ES-I3 (cell line): ENCODE data around the gene NFKBIA.
"Not testable (repeated sequence)": the region's sequence is repeated elsewhere in the genome, so short reads cannot be mapped to it uniquely, and the experiment has no call there.

ENCODE experiments used
- H3K36me3 ChIP-seq: 2 replicates; pipeline ENCODE4 v1.6.1; 2013; ENCODE audit warnings: mild to moderate bottlenecking, low read length, control low read depth, moderate library complexity; ENCODE audit not compliant: insufficient read depth
- H3K4me1 ChIP-seq: 2 replicates; pipeline ENCODE4 v1.6.1; 2013; ENCODE audit warnings: mild to moderate bottlenecking, control low read depth, low read length; ENCODE audit not compliant: insufficient read depth
- H3K9ac ChIP-seq: 2 replicates; pipeline ENCODE4 v1.6.1; 2013; ENCODE audit warnings: low read depth, mild to moderate bottlenecking, low read length, moderate library complexity
- H3K9me3 ChIP-seq: 2 replicates; pipeline ENCODE4 v1.6.1; 2013; ENCODE audit warnings: mild to moderate bottlenecking, low read length, moderate library complexity; ENCODE audit not compliant: control insufficient read depth, insufficient read depth

Gene NFKBIA

GRCh38 chr14:35378425-35379233, 25.9 kb downstream of the NFKBIA start:
- H3K36me3 ChIP-seq: no peaks in the 10 kb centered on the region
- H3K9me3 ChIP-seq: no peaks in the 10 kb centered on the region
- no peak overlapping the region for H3K9ac ChIP-seq
- peaks cover 8% of the 10 kb centered on the region; the same call in 1 of the 2 replicates for H3K4me1 ChIP-seq

GRCh38 chr14:35375558-35376025, 29.0 kb downstream of the NFKBIA start:
- Histone ChIP-seq H3K9ac (no peak overlapping the region), H3K36me3 (no peaks in the 10 kb centered on the region), H3K9me3 (no peaks in the 10 kb centered on the region), H3K4me1 (peaks cover 8% of the 10 kb centered on the region; the same call in 1 of the 2 replicates)

- Histone ChIP-seq H3K36me3 (no peaks in the 10 kb centered on the region), H3K4me1 (peaks cover 8% of the 10 kb centered on the region; the same call in 1 of the 2 replicates), H3K9ac (no peak overlapping the region), H3K9me3 (no peaks in the 10 kb centered on the region)
Observed at GRCh38 chr14:35374263-35374712, 30.3 kb downstream of the NFKBIA start.

- not testable (repeated sequence) for H3K36me3 ChIP-seq, H3K9me3 ChIP-seq, H3K9ac ChIP-seq
- peaks cover 15% of the 10 kb centered on the region; the same call in 1 of the 2 replicates for H3K4me1 ChIP-seq
Observed at GRCh38 chr14:35373208-35373607, 31.3 kb downstream of the NFKBIA start.

- H3K4me1 ChIP-seq: peaks cover 30% of the 10 kb centered on the region; the same call in 1 of the 2 replicates
- H3K9ac ChIP-seq: no peak overlapping the region
- no peaks in the 10 kb centered on the region for H3K9me3 ChIP-seq
- no peaks in the 10 kb centered on the region for H3K36me3 ChIP-seq
Observed at GRCh38 chr14:35370969-35371368, 33.6 kb downstream of the NFKBIA start.

GRCh38 chr14:35369701-35370191, 34.8 kb downstream of the NFKBIA start:
- Histone ChIP-seq H3K36me3 (no peaks in the 10 kb centered on the region), H3K9me3 (no peaks in the 10 kb centered on the region), H3K4me1 (peaks cover 34% of the 10 kb centered on the region; the same call in 1 of the 2 replicates), H3K9ac (no peak overlapping the region)

GRCh38 chr14:35368583-35369392, 35.8 kb downstream of the NFKBIA start:
- H3K9me3 ChIP-seq: no peaks in the 10 kb centered on the region
- no peak overlapping the region for H3K9ac ChIP-seq
- H3K36me3 ChIP-seq: no peaks in the 10 kb centered on the region
- H3K4me1 ChIP-seq: peaks cover 26% of the 10 kb centered on the region; the same call in 1 of the 2 replicates

GRCh38 chr14:35368139-35368460, 36.4 kb downstream of the NFKBIA start:
- H3K9ac ChIP-seq: no peak overlapping the region
- H3K4me1 ChIP-seq: peaks cover 27% of the 10 kb centered on the region; the same call in 1 of the 2 replicates
- no peaks in the 10 kb centered on the region for H3K9me3 ChIP-seq
- H3K36me3 ChIP-seq: no peaks in the 10 kb centered on the region

GRCh38 chr14:35367056-35367372, 37.5 kb downstream of the NFKBIA start:
- Histone ChIP-seq H3K9me3 (no peaks in the 10 kb centered on the region), H3K4me1 (peaks cover 30% of the 10 kb centered on the region; the same call in 1 of the 2 replicates), H3K36me3 (no peaks in the 10 kb centered on the region), H3K9ac (no peak overlapping the region)

- H3K9ac ChIP-seq: no peak overlapping the region
Observed at GRCh38 chr14:35366521-35366976, 38.0 kb downstream of the NFKBIA start.

GRCh38 chr14:35366056-35366451, 38.5 kb downstream of the NFKBIA start:
- Histone ChIP-seq H3K9me3 (no peaks in the 10 kb centered on the region), H3K4me1 (peaks cover 30% of the 10 kb centered on the region; the same call in 1 of the 2 replicates), H3K9ac (no peak overlapping the region), H3K36me3 (no peaks in the 10 kb centered on the region)

More at GRCh38 chr14:35366521-35366976, 38.0 kb downstream of the NFKBIA start:
- H3K4me1 ChIP-seq: peaks cover 30% of the 10 kb centered on the region; the same call in 1 of the 2 replicates
- H3K9me3 ChIP-seq: no peaks in the 10 kb centered on the region
- no peaks in the 10 kb centered on the region for H3K36me3 ChIP-seq

GRCh38 chr14:35365130-35366055, 39.2 kb downstream of the NFKBIA start:
- Histone ChIP-seq H3K4me1 (peaks cover 30% of the 10 kb centered on the region; the same call in 1 of the 2 replicates), H3K36me3 (no peaks in the 10 kb centered on the region), H3K9ac (no peak overlapping the region), H3K9me3 (no peaks in the 10 kb centered on the region)

GRCh38 chr14:35362911-35363374, 41.6 kb downstream of the NFKBIA start:
- no peak overlapping the region for H3K9ac ChIP-seq
- H3K36me3 ChIP-seq: no peaks in the 10 kb centered on the region
- no peaks in the 10 kb centered on the region for H3K9me3 ChIP-seq
- peaks cover 22% of the 10 kb centered on the region; the same call in 1 of the 2 replicates for H3K4me1 ChIP-seq
